HG02678 (cell line): Measurements from ENCODE around the gene CDK14.

Experiments
- ATAC-seq: cut with Tn5 transposase; IDR thresholded peaks from one replicate; pipeline ENCODE4 v1.9.1; 2021; ENCODE audit warnings: mild to moderate bottlenecking, moderate library complexity; ENCODE audit not compliant: unreplicated experiment

Gene CDK14

GRCh38 chr7:91082038-91082437 is 485.9 kb downstream of the CDK14 start:
- ATAC-seq = no peak

- ATAC-seq = no peak
These were observed 486.9 kb downstream of the CDK14 start for GRCh38 chr7:91082852-91083495.

GRCh38 chr7:91083855-91084644 is 487.9 kb downstream of the CDK14 start:
- ATAC-seq = no peak

GRCh38 chr7:91085175-91085574 is 489.1 kb downstream of the CDK14 start:
- ATAC-seq = no peak

GRCh38 chr7:91086200-91086599 is 490.1 kb downstream of the CDK14 start:
- ATAC-seq = no peak

- ATAC-seq = no peak
These were observed 492.0 kb downstream of the CDK14 start for GRCh38 chr7:91088156-91088555.

GRCh38 chr7:91088691-91089090 is 492.6 kb downstream of the CDK14 start:
- ATAC-seq = no peak

GRCh38 chr7:91089382-91089963 is 493.4 kb downstream of the CDK14 start:
- ATAC-seq = peak; percentile 79

- no peak for ATAC-seq
These were observed 494.6 kb downstream of the CDK14 start for GRCh38 chr7:91090684-91091083.

GRCh38 chr7:91091631-91092030 is 495.5 kb downstream of the CDK14 start:
- no peak for ATAC-seq

GRCh38 chr7:91093181-91093580 is 497.1 kb downstream of the CDK14 start:
- no peak for ATAC-seq

- no peak for ATAC-seq
These were observed 502.4 kb downstream of the CDK14 start for GRCh38 chr7:91098566-91098965.

- no peak for ATAC-seq
These were observed 507.2 kb downstream of the CDK14 start for GRCh38 chr7:91103363-91103762.

- ATAC-seq = no peak
These were observed 511.3 kb downstream of the CDK14 start for GRCh38 chr7:91107460-91107859.

- ATAC-seq = no peak
These were observed 513.1 kb downstream of the CDK14 start for GRCh38 chr7:91109200-91109599.

GRCh38 chr7:91112902-91113341 is 516.8 kb downstream of the CDK14 start:
- no peak for ATAC-seq

- no peak for ATAC-seq
These were observed 518.1 kb downstream of the CDK14 start for GRCh38 chr7:91114232-91114631.

- ATAC-seq = no peak
These were observed 530.6 kb downstream of the CDK14 start for GRCh38 chr7:91126762-91127161.

- ATAC-seq = no peak
These were observed 531.2 kb downstream of the CDK14 start for GRCh38 chr7:91127325-91127724.

GRCh38 chr7:91127959-91128358 is 531.8 kb downstream of the CDK14 start:
- ATAC-seq = no peak

- ATAC-seq = no peak
These were observed 532.7 kb downstream of the CDK14 start for GRCh38 chr7:91128683-91129348.
